Measurements from ENCODE around the gene OR51B4. TPM values are rescaled to one million over a fixed set of nuclear protein-coding genes. Genes with fewer than 3 reads are reported as not detected.

The OR51B4 gene
- total RNA-seq, 1 donor from 2014 or later: not detected

DNA sequence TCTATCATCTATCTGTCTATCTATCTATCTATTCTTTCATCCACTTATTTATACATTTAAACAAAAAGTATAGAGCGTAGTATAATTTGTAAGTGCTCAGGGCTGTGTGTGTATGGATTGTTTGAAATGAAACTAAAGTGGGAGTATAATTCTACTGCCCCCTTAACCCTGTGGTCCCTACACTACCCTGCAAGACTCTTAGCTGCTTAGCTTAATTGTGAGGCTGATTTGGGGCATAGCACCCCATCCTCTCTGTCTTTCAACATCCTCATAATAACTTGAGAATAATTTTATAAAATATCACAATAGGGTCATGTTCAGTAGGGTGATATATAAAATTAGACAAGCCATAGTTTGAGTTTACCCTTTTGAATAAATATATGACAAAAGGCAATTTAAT lies 11.6 kb downstream of the OR51B4 start:
- no peaks in the 10 kb centered on the region for H3K9me3 ChIP-seq (replicated peaks)
- H3K36me3 ChIP-seq: no peaks in the 10 kb centered on the region
- intact Hi-C loops (cut with micrococcal nuclease): no loop called here
- H3K27me3 ChIP-seq (ENCODE audit: low read depth): no peaks in the 10 kb centered on the region
- no peak overlapping the region for H3K27ac ChIP-seq (replicated peaks)
- H3K4me3 ChIP-seq: no peak overlapping the region
- DNase-seq: no peak
- TF ChIP-seq, protein P1, sequence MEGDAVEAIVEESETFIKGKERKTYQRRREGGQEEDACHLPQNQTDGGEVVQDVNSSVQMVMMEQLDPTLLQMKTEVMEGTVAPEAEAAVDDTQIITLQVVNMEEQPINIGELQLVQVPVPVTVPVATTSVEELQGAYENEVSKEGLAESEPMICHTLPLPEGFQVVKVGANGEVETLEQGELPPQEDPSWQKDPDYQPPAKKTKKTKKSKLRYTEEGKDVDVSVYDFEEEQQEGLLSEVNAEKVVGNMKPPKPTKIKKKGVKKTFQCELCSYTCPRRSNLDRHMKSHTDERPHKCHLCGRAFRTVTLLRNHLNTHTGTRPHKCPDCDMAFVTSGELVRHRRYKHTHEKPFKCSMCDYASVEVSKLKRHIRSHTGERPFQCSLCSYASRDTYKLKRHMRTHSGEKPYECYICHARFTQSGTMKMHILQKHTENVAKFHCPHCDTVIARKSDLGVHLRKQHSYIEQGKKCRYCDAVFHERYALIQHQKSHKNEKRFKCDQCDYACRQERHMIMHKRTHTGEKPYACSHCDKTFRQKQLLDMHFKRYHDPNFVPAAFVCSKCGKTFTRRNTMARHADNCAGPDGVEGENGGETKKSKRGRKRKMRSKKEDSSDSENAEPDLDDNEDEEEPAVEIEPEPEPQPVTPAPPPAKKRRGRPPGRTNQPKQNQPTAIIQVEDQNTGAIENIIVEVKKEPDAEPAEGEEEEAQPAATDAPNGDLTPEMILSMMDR (IDR thresholded peaks at IDR 0.05; ENCODE audit: borderline replicate concordance): no peak
- no peaks in the 10 kb centered on the region for H3K4me1 ChIP-seq

DNA sequence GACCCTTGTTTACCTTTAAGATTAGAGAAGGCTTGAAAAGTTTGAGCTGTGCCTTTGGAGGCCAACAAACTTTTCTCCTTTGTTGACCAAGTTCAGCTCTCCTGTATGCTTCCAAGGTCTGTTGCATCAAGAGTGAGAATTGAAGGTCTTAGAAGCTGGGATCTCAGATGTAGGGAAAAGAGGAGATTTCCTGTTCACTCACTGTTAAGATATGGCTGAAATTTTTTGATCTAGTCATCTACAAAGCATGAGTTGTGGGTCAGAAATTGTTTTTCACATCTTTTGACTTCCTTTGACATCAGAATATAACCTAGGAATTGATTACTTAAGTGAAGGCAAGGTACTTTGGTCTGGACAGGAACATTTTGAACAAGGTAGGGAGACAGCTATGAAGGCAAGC lies 12.1 kb downstream of the OR51B4 start:
- no peak overlapping the region for H3K4me3 ChIP-seq
- TF ChIP-seq, protein P1 (IDR thresholded peaks at IDR 0.05; ENCODE audit: borderline replicate concordance): no peak
- no peaks in the 10 kb centered on the region for H3K4me1 ChIP-seq
- intact Hi-C loops (cut with micrococcal nuclease): no loop called here
- H3K36me3 ChIP-seq: no peaks in the 10 kb centered on the region
- H3K27me3 ChIP-seq (ENCODE audit: low read depth): no peaks in the 10 kb centered on the region
- no peak for DNase-seq
- H3K27ac ChIP-seq (replicated peaks): no peak overlapping the region
- no peaks in the 10 kb centered on the region for H3K9me3 ChIP-seq (replicated peaks)

- Histone ChIP-seq H3K36me3 (no peaks in the 10 kb centered on the region), H3K27ac (replicated peaks) (no peak overlapping the region), H3K4me1 (no peaks in the 10 kb centered on the region), H3K27me3 (ENCODE audit: low read depth) (no peaks in the 10 kb centered on the region), H3K9me3 (replicated peaks) (no peaks in the 10 kb centered on the region), H3K4me3 (no peak overlapping the region)
- intact Hi-C loops (cut with micrococcal nuclease): no loop called here
- TF ChIP-seq, protein P1 (IDR thresholded peaks at IDR 0.05; ENCODE audit: borderline replicate concordance): no peak
- no peak for DNase-seq
Measured at GRCh38 chr11:5288906-5289550, 12.7 kb downstream of the OR51B4 start.

DNA sequence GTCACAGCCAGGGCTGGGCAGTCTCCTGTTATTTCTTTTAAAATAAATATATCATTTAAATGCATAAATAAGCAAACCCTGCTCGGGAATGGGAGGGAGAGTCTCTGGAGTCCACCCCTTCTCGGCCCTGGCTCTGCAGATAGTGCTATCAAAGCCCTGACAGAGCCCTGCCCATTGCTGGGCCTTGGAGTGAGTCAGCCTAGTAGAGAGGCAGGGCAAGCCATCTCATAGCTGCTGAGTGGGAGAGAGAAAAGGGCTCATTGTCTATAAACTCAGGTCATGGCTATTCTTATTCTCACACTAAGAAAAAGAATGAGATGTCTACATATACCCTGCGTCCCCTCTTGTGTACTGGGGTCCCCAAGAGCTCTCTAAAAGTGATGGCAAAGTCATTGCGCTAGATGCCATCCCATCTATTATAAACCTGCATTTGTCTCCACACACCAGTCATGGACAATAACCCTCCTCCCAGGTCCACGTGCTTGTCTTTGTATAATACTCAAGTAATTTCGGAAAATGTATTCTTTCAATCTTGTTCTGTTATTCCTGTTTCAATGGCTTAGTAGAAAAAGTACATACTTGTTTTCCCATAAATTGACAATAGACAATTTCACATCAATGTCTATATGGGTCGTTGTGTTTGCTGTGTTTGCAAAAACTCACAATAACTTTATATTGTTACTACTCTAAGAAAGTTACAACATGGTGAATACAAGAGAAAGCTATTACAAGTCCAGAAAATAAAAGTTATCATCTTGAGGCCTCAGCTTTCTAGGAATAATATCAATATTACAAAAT lies 13.4 kb downstream of the OR51B4 start:
- Histone ChIP-seq H3K27ac (replicated peaks) (no peak overlapping the region), H3K27me3 (ENCODE audit: low read depth) (no peaks in the 10 kb centered on the region), H3K9me3 (replicated peaks) (no peaks in the 10 kb centered on the region), H3K36me3 (no peaks in the 10 kb centered on the region), H3K4me1 (no peaks in the 10 kb centered on the region), H3K4me3 (no peak overlapping the region)
- intact Hi-C loops (cut with micrococcal nuclease): no loop called here
- DNase-seq: no peak
- TF ChIP-seq, protein P1 (IDR thresholded peaks at IDR 0.05; ENCODE audit: borderline replicate concordance): no peak

DNA sequence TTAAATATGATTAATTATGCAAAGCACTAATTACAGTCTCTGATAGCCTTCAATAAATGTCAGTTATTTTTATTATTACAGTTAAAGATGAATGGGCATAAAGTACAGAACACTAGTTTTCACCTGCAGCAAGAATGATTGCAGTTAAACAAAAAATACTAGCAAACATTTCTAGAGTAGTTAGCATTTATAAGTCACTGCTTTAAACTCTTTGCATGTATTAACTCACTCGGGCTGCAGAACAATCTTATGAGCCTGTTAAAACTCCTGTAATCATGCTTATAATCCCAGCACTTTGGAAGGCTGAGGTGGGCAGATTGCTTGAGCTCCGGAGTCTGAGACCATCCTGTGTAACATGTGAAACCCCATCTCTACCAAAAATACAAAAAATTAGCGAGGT lies 14.8 kb downstream of the OR51B4 start:
- no peak for DNase-seq
- Histone ChIP-seq H3K27me3 (ENCODE audit: low read depth) (no peaks in the 10 kb centered on the region), H3K27ac (replicated peaks) (no peak overlapping the region), H3K36me3 (no peaks in the 10 kb centered on the region), H3K4me3 (no peak overlapping the region), H3K4me1 (no peaks in the 10 kb centered on the region), H3K9me3 (replicated peaks) (no peaks in the 10 kb centered on the region)
- TF ChIP-seq, protein P1 (IDR thresholded peaks at IDR 0.05; ENCODE audit: borderline replicate concordance): no peak
- intact Hi-C loops (cut with micrococcal nuclease): no loop called here

Data from left ventricle myocardium inferior (tissue), 1 donor.